Heart right ventricle (tissue), 16 donors: ENCODE data around the gene LSAMP. TPM values are rescaled to one million over a fixed set of nuclear protein-coding genes. Genes with fewer than 3 reads are reported as not detected.
A peak's percentile ranks its signal among the peaks of the same experiment; 100 is the strongest.

Experiments
- ATAC-seq, 8 donors: fragments of 200-7000 bp; cut with Tn5 transposase; one replicate each; pipeline ENCODE4 v1.9.1; 2020; ENCODE audit warnings: mild to moderate bottlenecking in 8 of 8, moderate library complexity in 8 of 8, moderate number of reproducible peaks in 1 of 8
- DNase-seq, 2 donors: peaks; one replicate each; pipeline ENCODE4 v3.0.0-alpha.2; 2020
- H3K27ac ChIP-seq, 10 donors: fragments of 200-600 bp; sonication (generic) in 2 of 10; one replicate each; pipeline versions ENCODE4 v1.5.0 to v1.8.0; 2020 to 2022; ENCODE audit warnings: mild to moderate bottlenecking in 3 of 10
- H3K27me3 ChIP-seq, 7 donors: fragments of 200-600 bp; one replicate each; pipeline ENCODE4 v1.8.0; 2021 to 2022; ENCODE audit warnings: mild to moderate bottlenecking in 2 of 7
- H3K36me3 ChIP-seq, 9 donors: fragments of 200-600 bp; sonication (generic) in 1 of 9; one replicate each; pipeline versions ENCODE4 v1.5.0 to v1.8.0; 2020 to 2022; ENCODE audit warnings: mild to moderate bottlenecking in 2 of 9
- H3K4me1 ChIP-seq, 9 donors: fragments of 200-600 bp; sonication (generic) in 1 of 9; one replicate each; pipeline versions ENCODE4 v1.5.0 to v1.8.0; 2020 to 2022; ENCODE audit warnings: mild to moderate bottlenecking in 4 of 9
- H3K4me3 ChIP-seq, 10 donors: fragments of 200-600 bp; sonication (generic) in 2 of 10; one replicate each; pipeline versions ENCODE4 v1.5.0 to v1.8.0; 2020 to 2022; ENCODE audit warnings: mild to moderate bottlenecking in 7 of 10, moderate library complexity in 2 of 10
- H3K9me3 ChIP-seq, 11 donors: fragments of 200-600 bp in 10 of 11; sonication (generic) in 2 of 11; one replicate each; pipeline versions ENCODE4 v1.5.0 to v1.8.0; 2013 to 2022; ENCODE audit warnings: mild to moderate bottlenecking in 2 of 11, control low read depth in 1 of 11, moderate library complexity in 1 of 11
- WGBS, 2 donors: extraction: QIAGEN DNeasy Blood & Tissue Kit; methylation state at CpG; one replicate each; pipeline ENCODE4 v1.1.7; 2013; ENCODE audit warnings: inconsistent platforms in 1 of 2; 5-methylcytosine and 5-hydroxymethylcytosine counted together
- intact Hi-C, 10 donors: fragments of 100-400 bp; cut with DNase I; formaldehyde crosslinking; loops; one replicate each; pipeline versions ENCODE4 v1.11.1 to v1.14.2; 2022
- polyA plus RNA-seq, 2 donors: library from polyadenylated mRNA; stranded (reverse); fragments of 200-250 nt; gene quantifications; one replicate each; pipeline ENCODE4 v1.2.3, GENCODE V29; 2013
- total RNA-seq, 10 donors: library from RNA; stranded (reverse); fragmentation: NEBNext Ultra II Directional in 3 of 10; extraction: Animal tissue kit (Norgen Biotek cat#: 25700) in 3 of 10; gene quantifications; one replicate each; pipeline versions ENCODE4 v1.2.1 to v1.2.4, GENCODE V29; 2021 to 2023
- TF ChIP-seq, protein P1 (sequence below), 9 donors: fragments of 200-600 bp; sonication (generic) in 2 of 9; IDR thresholded peaks; one replicate each; pipeline versions ENCODE4 v1.5.0 to v1.8.0; 2021 to 2022; ENCODE audit warnings: antibody characterized with exemption in 9 of 9, mild to moderate bottlenecking in 5 of 9, moderate library complexity in 1 of 9
- donor health status: Arrhythmogenic right ventricular cardiomyopathy.
- donor health status: ischemic (EF 13 %, LVEDD 7.1; RV severe dilation, severe dysfunction).
- donor health status: healthy with polysubstance abuse.
- donor health status: DM: no; HTN: yes; CAD: no.
- donor health status: DM: no; HTN: no; CAD: no.
- donor health status: ischemic (EF 25% LVEDD 6.9; RV normal size, moderate dysfunction).
- donor health status: ischemic (EF 25% LVEDD 5.7; RV mildly dilated, moderate dysfunction).
- donor health status: healthy.
- donor health status: DM: yes; HTN: yes; CAD: no.
- donor health status: Ischemic cardiomyopathy.
- donor health status: ischemic (EF 35%, LVEDD 5.7; RV mildly dilated, moderate dysfunction).
- donor health status: nonischemic (EF 11% LVEDD 7.7; RV severe dilation, severe dysfunction).
- donor health status: DM: yes; HTN: yes; CAD: no.
- donor health status: PGD.
- donor health status: ischemic (EF 29% LVEDD 5.4; RV normal size, mild dysfunction).
- donor health status: nonischemic (EF 23%, LVEDD 6.1; RV moderate dilation, normal function).

LSAMP gene
- total and polyA plus RNA-seq, 12 donors: 0.51 to 9.0 (median 5.4) TPM

DNA sequence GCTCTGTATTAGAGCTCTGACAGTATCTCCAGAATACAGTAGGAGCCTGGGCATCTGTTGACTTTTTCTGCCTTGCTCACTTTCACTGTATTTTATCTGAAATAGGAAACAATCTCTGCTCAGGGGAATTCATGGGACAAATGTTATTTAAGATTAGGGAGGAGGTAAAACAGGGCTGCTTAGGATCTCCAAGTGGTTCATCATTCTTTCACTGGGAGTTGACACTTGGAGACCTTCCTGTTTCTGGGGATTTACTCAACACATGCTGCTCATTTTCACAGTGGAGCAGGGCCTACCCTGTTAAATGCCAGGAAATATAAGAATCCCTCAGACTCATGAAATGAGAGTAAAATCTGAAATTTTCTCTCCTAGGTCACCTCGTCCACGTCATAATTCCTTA, 636.5 kb downstream of the LSAMP start:
- TF ChIP-seq, protein P1, sequence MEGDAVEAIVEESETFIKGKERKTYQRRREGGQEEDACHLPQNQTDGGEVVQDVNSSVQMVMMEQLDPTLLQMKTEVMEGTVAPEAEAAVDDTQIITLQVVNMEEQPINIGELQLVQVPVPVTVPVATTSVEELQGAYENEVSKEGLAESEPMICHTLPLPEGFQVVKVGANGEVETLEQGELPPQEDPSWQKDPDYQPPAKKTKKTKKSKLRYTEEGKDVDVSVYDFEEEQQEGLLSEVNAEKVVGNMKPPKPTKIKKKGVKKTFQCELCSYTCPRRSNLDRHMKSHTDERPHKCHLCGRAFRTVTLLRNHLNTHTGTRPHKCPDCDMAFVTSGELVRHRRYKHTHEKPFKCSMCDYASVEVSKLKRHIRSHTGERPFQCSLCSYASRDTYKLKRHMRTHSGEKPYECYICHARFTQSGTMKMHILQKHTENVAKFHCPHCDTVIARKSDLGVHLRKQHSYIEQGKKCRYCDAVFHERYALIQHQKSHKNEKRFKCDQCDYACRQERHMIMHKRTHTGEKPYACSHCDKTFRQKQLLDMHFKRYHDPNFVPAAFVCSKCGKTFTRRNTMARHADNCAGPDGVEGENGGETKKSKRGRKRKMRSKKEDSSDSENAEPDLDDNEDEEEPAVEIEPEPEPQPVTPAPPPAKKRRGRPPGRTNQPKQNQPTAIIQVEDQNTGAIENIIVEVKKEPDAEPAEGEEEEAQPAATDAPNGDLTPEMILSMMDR (IDR thresholded peaks at IDR 0.05): no peak
- no peaks in the 10 kb centered on the region for H3K36me3 ChIP-seq
- intact Hi-C loops: no loop called here
- H3K27me3 ChIP-seq: peaks cover 0 to 16% (median 0%) of the 10 kb centered on the region in 7 donors
- no peak for DNase-seq
- H3K27ac ChIP-seq: no peak overlapping the region
- no peak overlapping the region for H3K4me3 ChIP-seq
- WGBS, 2 donors: 83 to 86% methylated on average over 2 of the region's 2 CpGs
- no peak for ATAC-seq
- H3K4me1 ChIP-seq: peaks cover 0 to 10% (median 0%) of the 10 kb centered on the region in 9 donors
- H3K9me3 ChIP-seq: no peaks in the 10 kb centered on the region

GRCh38 chr3:115808244-115808643, 637.0 kb downstream of the LSAMP start:
- TF ChIP-seq, protein P1 (IDR thresholded peaks at IDR 0.05): no peak
- Histone ChIP-seq H3K4me3 (no peak overlapping the region), H3K9me3 (no peaks in the 10 kb centered on the region), H3K4me1 (peaks cover 0 to 10% (median 0%) of the 10 kb centered on the region in 9 donors), H3K27me3 (peaks cover 0 to 16% (median 0%) of the 10 kb centered on the region in 7 donors), H3K27ac (no peak overlapping the region), H3K36me3 (no peaks in the 10 kb centered on the region)
- 64 to 77% methylated on average over 1 of the region's 1 CpG for WGBS, 2 donors
- intact Hi-C loops: no loop called here
- no peak for ATAC-seq
- no peak for DNase-seq

GRCh38 chr3:115806501-115806900, 638.8 kb downstream of the LSAMP start:
- TF ChIP-seq, protein P1 (IDR thresholded peaks at IDR 0.05): no peak
- intact Hi-C loops: no loop called here
- Histone ChIP-seq H3K4me1 (peaks cover 0 to 10% (median 0%) of the 10 kb centered on the region in 9 donors), H3K4me3 (no peak overlapping the region), H3K27me3 (peaks cover 0 to 18% (median 3%) of the 10 kb centered on the region in 7 donors), H3K36me3 (no peaks in the 10 kb centered on the region), H3K27ac (no peak overlapping the region), H3K9me3 (no peaks in the 10 kb centered on the region)
- ATAC-seq (no peak), DNase-seq (no peak)
- WGBS, 2 donors: 74 to 82% methylated on average over 4 of the region's 4 CpGs

DNA sequence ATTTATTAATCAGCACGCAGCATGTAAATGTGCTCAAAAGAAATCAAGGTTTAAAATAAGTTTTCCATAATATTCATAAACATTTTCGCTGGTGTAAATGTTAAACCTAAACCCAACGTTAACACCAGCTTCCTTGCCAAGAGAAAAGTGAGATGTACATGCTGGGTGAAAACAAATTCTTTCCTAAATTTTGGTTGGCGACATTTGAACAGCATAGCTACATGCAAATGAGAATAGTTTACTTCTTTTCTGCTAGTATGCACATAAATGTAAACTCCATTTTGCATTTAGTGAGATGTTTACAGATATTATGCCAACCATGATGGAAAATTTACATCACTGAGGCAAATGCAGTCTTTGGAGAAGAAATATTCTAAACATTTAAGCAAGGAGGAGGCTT, 639.8 kb downstream of the LSAMP start:
- Histone ChIP-seq H3K36me3 (no peaks in the 10 kb centered on the region), H3K4me1 (peaks cover 0 to 10% (median 0%) of the 10 kb centered on the region in 9 donors), H3K27ac (peak overlapping the region in 1 of 10 donors; percentile 67), H3K27me3 (peaks cover 0 to 23% (median 3%) of the 10 kb centered on the region in 7 donors), H3K9me3 (no peaks in the 10 kb centered on the region), H3K4me3 (no peak overlapping the region)
- TF ChIP-seq, protein P1 (IDR thresholded peaks at IDR 0.05): no peak
- 80 to 85% methylated on average over 4 of the region's 4 CpGs for WGBS, 2 donors
- intact Hi-C loops: no loop called here
- DNase-seq (no peak), ATAC-seq (no peak)
